Inflammatory macrophage treated with lipopolysaccharide for 4 hours (primary cell): ENCODE results near the gene SLC7A8.

Source experiments
- DNase-seq: peaks from one replicate; pipeline ENCODE4 v3.0.0-alpha.2; 2020

Gene SLC7A8

GRCh38 chr14:23128969-23129758, 54.3 kb downstream of the SLC7A8 start:
- no peak for DNase-seq

- no peak for DNase-seq
Measured at GRCh38 chr14:23127861-23128260, 55.6 kb downstream of the SLC7A8 start.

GRCh38 chr14:23126548-23127278, 56.7 kb downstream of the SLC7A8 start:
- DNase-seq = no peak

GRCh38 chr14:23125933-23126524, 57.4 kb downstream of the SLC7A8 start:
- DNase-seq = no peak

GRCh38 chr14:23125011-23125410, 58.4 kb downstream of the SLC7A8 start:
- no peak for DNase-seq

- DNase-seq = no peak
Measured at GRCh38 chr14:23124337-23124954, 59.0 kb downstream of the SLC7A8 start.

- no peak for DNase-seq
Measured at GRCh38 chr14:23123419-23123818, 60.0 kb downstream of the SLC7A8 start.

GRCh38 chr14:23122086-23122485, 61.4 kb downstream of the SLC7A8 start:
- no peak for DNase-seq

GRCh38 chr14:23121361-23121771, 62.1 kb downstream of the SLC7A8 start:
- DNase-seq = peak; percentile 35

GRCh38 chr14:23120541-23121251, 62.8 kb downstream of the SLC7A8 start:
- DNase-seq = peak; percentile 86

- DNase-seq = peak; percentile 67
Measured at GRCh38 chr14:23119363-23120327, 63.8 kb downstream of the SLC7A8 start.

GRCh38 chr14:23118506-23119362, 64.7 kb downstream of the SLC7A8 start, which contains the start of gene CEBPE:
Gene CEBPE (minus strand): TSS chr14:23119255. CDS start chr14:23119091, 164 bp downstream.
- DNase-seq = peak; percentile 67

- DNase-seq = no peak
Measured at GRCh38 chr14:23117371-23118020, 66.0 kb downstream of the SLC7A8 start.

GRCh38 chr14:23115918-23116317, 67.5 kb downstream of the SLC7A8 start:
- DNase-seq = no peak

- peak; percentile 88 for DNase-seq
Measured at GRCh38 chr14:23115039-23115731, 68.3 kb downstream of the SLC7A8 start.

- DNase-seq = no peak
Measured at GRCh38 chr14:23114669-23115038, 68.8 kb downstream of the SLC7A8 start.

- no peak for DNase-seq
Measured at GRCh38 chr14:23114120-23114458, 69.4 kb downstream of the SLC7A8 start.

GRCh38 chr14:23113431-23114119, 69.9 kb downstream of the SLC7A8 start:
- no peak for DNase-seq
